WTC11 (cell line): ENCODE data around the gene FST. TPM values are rescaled to one million over a fixed set of nuclear protein-coding genes. Genes with fewer than 3 reads are reported as not detected.

Source experiments
- ATAC-seq: fragments of 200-7000 bp; cut with Tn5 transposase; 2 replicates; pipeline ENCODE4 v1.10.0; 2021; ENCODE audit warnings: mild to moderate bottlenecking, moderate library complexity
- CTCF ChIA-PET: fragments of 300-600 bp; sonication (Branson Sonifier 250); formaldehyde crosslinking; loops from one replicate; lab custom pipeline; 2021; ENCODE audit warnings: antibody characterized with exemption; lab: Charles Lee
- POLR2A ChIA-PET: fragments of 350-600 bp; sonication (Branson Sonifier 250); formaldehyde crosslinking; loops from one replicate; lab custom pipeline; 2021; ENCODE audit warnings: antibody characterized with exemption; lab: Charles Lee
- DNase-seq: peaks from one replicate; pipeline ENCODE4 v3.0.0; 2021; ENCODE audit warnings: low spot score
- H3K27ac Mint-ChIP-seq: 2 replicates; pipeline ENCODE4 v1.8.0; 2021; ENCODE audit warnings: mixed read lengths
- H3K27me3 Mint-ChIP-seq: 2 replicates; pipeline ENCODE4 v1.8.0; 2021; ENCODE audit warnings: low read depth, mild to moderate bottlenecking, moderate library complexity, mixed read lengths
- H3K36me3 Mint-ChIP-seq: 2 replicates; pipeline ENCODE4 v1.8.0; 2021; ENCODE audit warnings: mixed read lengths
- H3K4me1 Mint-ChIP-seq: 2 replicates; pipeline ENCODE4 v1.8.0; 2022; ENCODE audit warnings: mixed read lengths
- H3K4me3 Mint-ChIP-seq: 2 replicates; pipeline ENCODE4 v1.8.0; 2021; ENCODE audit warnings: mild to moderate bottlenecking, moderate library complexity, mixed read lengths
- H3K9me3 Mint-ChIP-seq: 2 replicates; pipeline ENCODE4 v1.8.0; 2021; ENCODE audit warnings: mixed read lengths
- ATF1 ChIP-seq: sonication (generic); formaldehyde crosslinking; IDR thresholded peaks from 2 replicates; pipeline ENCODE4 v1.8.1; 2023; ENCODE audit warnings: mild to moderate bottlenecking, moderate library complexity, missing genetic modification reagents
- CTCF ChIP-seq: fragments of 200-600 bp; IDR thresholded peaks from 2 replicates; pipeline ENCODE4 v1.8.0; 2022; ENCODE audit warnings: antibody characterized with exemption
- E2F1 ChIP-seq: sonication (generic); formaldehyde crosslinking; IDR thresholded peaks from 2 replicates; pipeline ENCODE4 v1.8.0; 2022; ENCODE audit warnings: mild to moderate bottlenecking, missing genetic modification reagents
- ETV6 ChIP-seq: sonication (generic); formaldehyde crosslinking; IDR thresholded peaks from 2 replicates; pipeline ENCODE4 v1.8.1; 2022; ENCODE audit warnings: mild to moderate bottlenecking, missing genetic modification reagents
- FOXJ3 ChIP-seq: sonication (generic); formaldehyde crosslinking; IDR thresholded peaks from 2 replicates; pipeline ENCODE4 v1.9.0; 2021; ENCODE audit warnings: missing genetic modification reagents, mild to moderate bottlenecking, borderline replicate concordance
- GABPB1 ChIP-seq: sonication (generic); formaldehyde crosslinking; IDR thresholded peaks from 2 replicates; pipeline ENCODE4 v1.8.1; 2023; ENCODE audit warnings: mild to moderate bottlenecking, missing genetic modification reagents
- HMGXB4 ChIP-seq: sonication (generic); formaldehyde crosslinking; IDR thresholded peaks from 2 replicates; pipeline ENCODE4 v1.8.1; 2023; ENCODE audit warnings: mild to moderate bottlenecking, moderate library complexity, missing genetic modification reagents
- IRF2 ChIP-seq: sonication (generic); formaldehyde crosslinking; IDR thresholded peaks from 2 replicates; pipeline ENCODE4 v1.8.0; 2022; ENCODE audit warnings: low read depth, missing genetic modification reagents, borderline replicate concordance
- JUN ChIP-seq: sonication (generic); formaldehyde crosslinking; IDR thresholded peaks from 2 replicates; pipeline ENCODE4 v1.8.0; 2023; ENCODE audit warnings: mild to moderate bottlenecking, missing genetic modification reagents
- MXD4 ChIP-seq: fragments of 250-450 bp; sonication (Bioruptor Pico); IDR thresholded peaks from 2 replicates; pipeline ENCODE4 v1.8.0; 2021; ENCODE audit warnings: mild to moderate bottlenecking, moderate library complexity, borderline replicate concordance
- OVOL2 ChIP-seq: fragments of 250-450 bp; sonication (Bioruptor Pico); IDR thresholded peaks from 2 replicates; pipeline ENCODE4 v1.9.0; 2021; ENCODE audit warnings: mild to moderate bottlenecking, borderline replicate concordance
- SMAD3 ChIP-seq: sonication (generic); formaldehyde crosslinking; IDR thresholded peaks from 2 replicates; pipeline ENCODE4 v1.8.0; 2022; ENCODE audit warnings: missing genetic modification reagents, mild to moderate bottlenecking, borderline replicate concordance
- USF1 ChIP-seq: sonication (generic); formaldehyde crosslinking; IDR thresholded peaks from 2 replicates; pipeline ENCODE4 v1.8.0; 2022; ENCODE audit warnings: mild to moderate bottlenecking, missing genetic modification reagents
- ZBTB21 ChIP-seq: sonication (generic); formaldehyde crosslinking; IDR thresholded peaks from 2 replicates; pipeline ENCODE4 v1.8.1; 2023; ENCODE audit warnings: mild to moderate bottlenecking, missing genetic modification reagents, borderline replicate concordance
- ZNF416 ChIP-seq: fragments of 250-450 bp; sonication (Bioruptor Pico); IDR thresholded peaks from 2 replicates; pipeline ENCODE4 v1.9.0; 2021; ENCODE audit warnings: mild to moderate bottlenecking, inconsistent platforms
- total RNA-seq: library from RNA; stranded (reverse); gene quantifications from 3 replicates; pipeline ENCODE4 v1.2.3, GENCODE V29; 2021
- TF ChIP-seq, protein P1 (sequence below): sonication (generic); formaldehyde crosslinking; IDR thresholded peaks from 2 replicates; pipeline ENCODE4 v1.8.0; 2023; ENCODE audit warnings: missing genetic modification reagents
- TF ChIP-seq, protein P2 (sequence below): sonication (generic); formaldehyde crosslinking; IDR thresholded peaks from 2 replicates; pipeline ENCODE4 v1.8.0; 2022; ENCODE audit warnings: mild to moderate bottlenecking, missing genetic modification reagents
- TF ChIP-seq, protein P3 (sequence below): fragments of 250-450 bp; sonication (Bioruptor Pico); IDR thresholded peaks from 2 replicates; pipeline ENCODE4 v1.8.0; 2021; ENCODE audit warnings: mild to moderate bottlenecking
- TF ChIP-seq, protein P4 (sequence below): sonication (generic); formaldehyde crosslinking; IDR thresholded peaks from 2 replicates; pipeline ENCODE4 v1.8.1; 2023; ENCODE audit warnings: mild to moderate bottlenecking, missing genetic modification reagents

The FST gene
- total RNA-seq, 1 experiment from 2014 or later: 11.8 TPM

DNA sequence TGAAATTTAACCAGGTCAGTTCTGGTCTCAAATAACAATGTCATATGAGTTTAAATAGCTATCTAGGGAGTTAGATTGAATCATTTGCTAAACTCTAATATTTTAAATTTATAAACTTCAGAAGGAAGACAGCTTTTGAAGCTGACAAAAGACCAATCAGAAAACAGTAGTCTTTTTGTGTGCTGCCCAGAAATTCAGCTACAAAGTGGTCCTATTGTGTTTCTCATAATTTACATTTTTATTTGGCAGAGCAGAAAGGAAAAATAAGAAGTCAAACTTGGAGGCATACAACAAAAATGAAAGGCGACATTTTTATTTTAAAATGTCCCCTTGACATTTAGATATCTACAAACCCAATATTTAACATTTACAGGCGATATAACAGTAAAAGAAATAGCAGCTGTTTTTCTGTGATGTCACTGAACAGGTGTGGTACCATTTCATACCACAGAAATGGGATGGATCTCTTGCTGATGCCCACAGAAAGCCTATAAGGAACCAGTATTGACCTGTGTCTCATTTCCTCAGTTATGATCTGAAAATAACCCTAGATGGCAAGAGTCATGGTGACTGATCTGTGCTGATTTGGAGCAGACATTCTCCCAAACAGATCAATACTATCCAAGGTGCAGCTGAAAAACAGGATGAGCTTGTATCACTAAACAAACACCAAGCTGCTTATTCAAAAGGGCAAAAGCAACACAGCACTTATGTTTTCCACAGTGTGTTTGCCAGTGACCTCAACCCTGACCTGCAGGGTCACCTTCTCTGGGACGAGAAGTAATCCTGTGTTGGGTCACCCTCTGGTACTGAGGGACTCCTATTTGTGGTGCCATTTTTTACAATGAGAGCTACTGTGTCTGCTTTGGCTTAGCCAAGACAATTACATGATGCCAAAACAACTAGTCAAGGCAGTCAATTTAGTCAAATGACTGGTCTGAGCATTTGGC, 3.6 kb upstream of the FST start:
- DNase-seq (no peak), ATAC-seq (no peak)
- TF ChIP-seq, protein P1, sequence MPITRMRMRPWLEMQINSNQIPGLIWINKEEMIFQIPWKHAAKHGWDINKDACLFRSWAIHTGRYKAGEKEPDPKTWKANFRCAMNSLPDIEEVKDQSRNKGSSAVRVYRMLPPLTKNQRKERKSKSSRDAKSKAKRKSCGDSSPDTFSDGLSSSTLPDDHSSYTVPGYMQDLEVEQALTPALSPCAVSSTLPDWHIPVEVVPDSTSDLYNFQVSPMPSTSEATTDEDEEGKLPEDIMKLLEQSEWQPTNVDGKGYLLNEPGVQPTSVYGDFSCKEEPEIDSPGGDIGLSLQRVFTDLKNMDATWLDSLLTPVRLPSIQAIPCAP (CRISPR knock-in tag): no peak
- TF ChIP-seq GABPB1: peak; percentile 94
- TF ChIP-seq, all 79 proteins: peak for 1
- POLR2A ChIA-PET: no interaction called here
- Mint-ChIP-seq H3K9me3 (no peaks in the 10 kb centered on the region), H3K4me3 (no peak overlapping the region), H3K27me3 (peaks cover 11% of the 10 kb centered on the region), H3K27ac (no peak overlapping the region), H3K36me3 (no peaks in the 10 kb centered on the region), H3K4me1 (peaks cover 6% of the 10 kb centered on the region; the same call in 1 of the 2 replicates)
- CTCF ChIA-PET: interaction anchor here (0.6 kb wide), 3 partner anchors 46 to 215 kb away, joined by 3 to 4 read pairs (median 3); no protein-coding TSS in a partner anchor

DNA sequence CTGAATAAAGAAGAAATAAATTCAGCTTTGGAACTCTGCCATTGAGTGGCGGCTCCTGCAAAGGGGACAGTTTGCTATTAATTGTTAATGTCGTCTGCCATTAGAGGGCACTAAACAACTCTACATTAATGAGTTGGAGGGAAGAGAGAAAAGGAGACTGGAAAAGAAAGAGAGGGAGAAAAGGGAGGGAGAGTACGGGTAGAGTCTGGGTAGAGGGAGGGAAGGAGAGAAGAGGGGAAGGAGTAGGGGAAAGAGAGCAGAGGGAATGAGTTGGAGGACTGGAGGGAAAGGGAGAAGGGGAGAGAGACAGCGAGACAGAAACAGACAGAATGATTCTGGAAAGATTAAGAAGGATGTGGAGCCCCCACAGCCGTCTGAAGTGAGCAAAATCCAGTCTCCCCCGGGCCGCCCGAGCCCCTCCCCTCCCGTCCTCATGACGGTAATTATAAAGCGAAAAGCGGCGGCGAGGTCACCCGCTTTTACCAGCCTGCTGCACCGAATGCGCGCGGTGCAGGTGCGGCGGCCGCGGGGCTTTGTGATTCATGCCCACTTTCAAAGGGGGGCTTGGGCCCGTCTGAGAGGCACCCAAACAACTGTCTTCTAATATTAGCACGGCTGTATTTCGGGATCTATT, 1.9 kb upstream of the FST start:
- CTCF ChIA-PET: interaction anchor here (0.6 to 1.2 kb wide), 7 partner anchors 216 to 756 kb away, joined by 3 to 6 read pairs (median 4); no protein-coding TSS in a partner anchor
- POLR2A ChIA-PET: interaction anchor here (0.7 kb wide), 1 partner anchor 582 kb away, joined by 3 read pairs; no protein-coding TSS in a partner anchor
- H3K9me3 Mint-ChIP-seq: no peaks in the 10 kb centered on the region
- H3K27me3 Mint-ChIP-seq: peaks cover 11% of the 10 kb centered on the region
- H3K36me3 Mint-ChIP-seq: peaks cover 6% of the 10 kb centered on the region
- DNase-seq (peak; percentile 77), ATAC-seq (peak; percentile 53)
- peak overlapping the region; percentile 88 for H3K4me3 Mint-ChIP-seq
- H3K27ac Mint-ChIP-seq: peak overlapping the region; percentile 95
- H3K4me1 Mint-ChIP-seq: peaks cover 12% of the 10 kb centered on the region
- TF ChIP-seq, protein P2, sequence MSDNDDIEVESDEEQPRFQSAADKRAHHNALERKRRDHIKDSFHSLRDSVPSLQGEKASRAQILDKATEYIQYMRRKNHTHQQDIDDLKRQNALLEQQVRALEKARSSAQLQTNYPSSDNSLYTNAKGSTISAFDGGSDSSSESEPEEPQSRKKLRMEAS (CRISPR knock-in tag): peak; percentile 27; the same call in 1 of the 2 replicates
- peak; percentile 37; the same call in 1 of the 2 replicates for TF ChIP-seq HMGXB4 (CRISPR knock-in tag)
- 0 out of 2 replicates have a peak, but pooled peaks have one; percentile 16 for TF ChIP-seq USF1 (CRISPR knock-in tag)
- TF ChIP-seq, protein P3, sequence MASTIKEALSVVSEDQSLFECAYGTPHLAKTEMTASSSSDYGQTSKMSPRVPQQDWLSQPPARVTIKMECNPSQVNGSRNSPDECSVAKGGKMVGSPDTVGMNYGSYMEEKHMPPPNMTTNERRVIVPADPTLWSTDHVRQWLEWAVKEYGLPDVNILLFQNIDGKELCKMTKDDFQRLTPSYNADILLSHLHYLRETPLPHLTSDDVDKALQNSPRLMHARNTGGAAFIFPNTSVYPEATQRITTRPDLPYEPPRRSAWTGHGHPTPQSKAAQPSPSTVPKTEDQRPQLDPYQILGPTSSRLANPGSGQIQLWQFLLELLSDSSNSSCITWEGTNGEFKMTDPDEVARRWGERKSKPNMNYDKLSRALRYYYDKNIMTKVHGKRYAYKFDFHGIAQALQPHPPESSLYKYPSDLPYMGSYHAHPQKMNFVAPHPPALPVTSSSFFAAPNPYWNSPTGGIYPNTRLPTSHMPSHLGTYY (CRISPR knock-in tag): no peak

GRCh38 chr5:53479045-53479589, 1.3 kb upstream of the FST start:
- H3K27me3 Mint-ChIP-seq: peaks cover 11% of the 10 kb centered on the region
- ATAC-seq (no peak), DNase-seq (no peak)
- H3K27ac Mint-ChIP-seq: peak overlapping the region; percentile 88
- peaks cover 10% of the 10 kb centered on the region for H3K36me3 Mint-ChIP-seq
- H3K4me1 Mint-ChIP-seq: peaks cover 14% of the 10 kb centered on the region
- ChIA-PET POLR2A (no interaction called here), CTCF (interaction anchor here (0.6 kb wide), 1 partner anchor 832 kb away, joined by 3 read pairs; no protein-coding TSS in a partner anchor)
- H3K4me3 Mint-ChIP-seq: peak overlapping the region; percentile 88
- H3K9me3 Mint-ChIP-seq: no peaks in the 10 kb centered on the region
- TF ChIP-seq ATF1 (CRISPR knock-in tag) (no peak), MXD4 (CRISPR knock-in tag) (no peak), ETV6 (CRISPR knock-in tag) (no peak), JUN (CRISPR knock-in tag) (no peak), OVOL2 (CRISPR knock-in tag) (no peak), CTCF (no peak), E2F1 (CRISPR knock-in tag) (no peak), SMAD3 (CRISPR knock-in tag) (no peak), IRF2 (CRISPR knock-in tag) (no peak), FOXJ3 (CRISPR knock-in tag) (no peak), ZNF416 (CRISPR knock-in tag) (no peak), ZBTB21 (CRISPR knock-in tag) (no peak)
- TF ChIP-seq, protein P4, sequence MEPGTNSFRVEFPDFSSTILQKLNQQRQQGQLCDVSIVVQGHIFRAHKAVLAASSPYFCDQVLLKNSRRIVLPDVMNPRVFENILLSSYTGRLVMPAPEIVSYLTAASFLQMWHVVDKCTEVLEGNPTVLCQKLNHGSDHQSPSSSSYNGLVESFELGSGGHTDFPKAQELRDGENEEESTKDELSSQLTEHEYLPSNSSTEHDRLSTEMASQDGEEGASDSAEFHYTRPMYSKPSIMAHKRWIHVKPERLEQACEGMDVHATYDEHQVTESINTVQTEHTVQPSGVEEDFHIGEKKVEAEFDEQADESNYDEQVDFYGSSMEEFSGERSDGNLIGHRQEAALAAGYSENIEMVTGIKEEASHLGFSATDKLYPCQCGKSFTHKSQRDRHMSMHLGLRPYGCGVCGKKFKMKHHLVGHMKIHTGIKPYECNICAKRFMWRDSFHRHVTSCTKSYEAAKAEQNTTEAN: no peak
